NCI-H748 treated with DMSO at 0.1 percent for 48 hours (cell line): ENCODE results near the gene VPS13D.

Experiments
- DNase-seq: peaks from one replicate; lab custom pipeline; 2025; lab: John Stamatoyannopoulos, UW

Gene VPS13D

GRCh38 chr1:12232221-12232620, 2.4 kb downstream of the VPS13D start:
- no peak for DNase-seq

DNA sequence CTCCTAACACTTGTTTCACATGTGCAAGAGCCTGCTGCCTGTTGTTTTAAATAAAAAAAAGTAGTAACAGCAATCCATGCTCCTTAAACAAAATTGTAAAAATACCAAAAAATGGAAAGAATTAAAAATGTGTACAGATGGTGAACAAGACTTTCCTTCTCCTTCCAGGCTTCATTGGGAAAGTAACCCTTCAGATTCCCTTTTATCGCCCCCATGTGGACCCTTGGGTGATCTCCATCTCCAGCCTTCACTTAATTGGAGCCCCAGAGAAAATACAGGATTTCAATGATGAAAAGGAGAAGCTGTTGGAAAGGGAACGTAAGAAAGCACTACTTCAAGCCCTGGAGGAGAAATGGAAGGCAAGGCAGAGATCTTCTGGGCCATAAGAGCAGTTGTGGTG, 14.2 kb downstream of the VPS13D start:
- DNase-seq, result no peak

DNA sequence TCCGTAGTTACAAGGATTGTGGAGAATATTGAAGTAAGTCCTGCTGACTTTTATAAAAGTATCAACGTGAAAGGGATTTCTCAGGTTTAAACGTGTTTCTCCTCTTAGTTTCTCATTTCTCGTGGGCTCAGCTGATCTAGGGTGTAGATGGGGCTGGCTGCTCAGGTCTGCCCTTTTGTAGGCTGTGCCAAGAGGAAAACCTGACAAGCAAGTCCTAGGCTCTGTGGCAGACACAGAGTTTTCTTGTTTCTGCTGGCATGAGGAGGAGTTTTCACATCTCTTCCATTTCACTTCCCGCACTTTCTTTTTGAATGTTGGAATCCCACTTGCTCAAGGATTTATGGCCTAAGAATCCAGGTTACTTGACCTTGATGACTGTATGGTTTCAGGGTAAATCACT, 14.8 kb downstream of the VPS13D start:
- DNase-seq, result no peak

GRCh38 chr1:12245116-12245515, 15.3 kb downstream of the VPS13D start:
- no peak for DNase-seq

DNA sequence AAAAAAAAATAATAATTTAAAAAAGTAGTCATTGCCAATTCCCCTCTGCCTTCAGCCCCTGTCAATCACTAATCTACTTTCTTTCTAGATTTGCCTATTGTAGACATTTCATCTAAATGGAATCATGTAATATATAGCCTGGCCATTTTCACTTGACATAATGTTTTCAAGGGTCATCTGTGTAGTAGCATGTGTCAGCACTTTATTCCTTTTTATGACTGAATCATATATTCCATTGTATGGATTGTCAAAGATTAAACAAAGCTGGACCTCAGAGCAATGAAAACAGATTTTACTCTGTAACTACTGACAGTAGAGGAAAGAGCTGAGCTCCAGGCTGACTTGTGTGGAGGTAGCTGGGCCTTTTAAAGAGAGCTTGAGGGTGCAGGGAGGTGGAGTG, 15.9 kb downstream of the VPS13D start:
- no peak for DNase-seq

- DNase-seq, result no peak
These were observed 16.8 kb downstream of the VPS13D start for GRCh38 chr1:12246584-12246983.

DNA sequence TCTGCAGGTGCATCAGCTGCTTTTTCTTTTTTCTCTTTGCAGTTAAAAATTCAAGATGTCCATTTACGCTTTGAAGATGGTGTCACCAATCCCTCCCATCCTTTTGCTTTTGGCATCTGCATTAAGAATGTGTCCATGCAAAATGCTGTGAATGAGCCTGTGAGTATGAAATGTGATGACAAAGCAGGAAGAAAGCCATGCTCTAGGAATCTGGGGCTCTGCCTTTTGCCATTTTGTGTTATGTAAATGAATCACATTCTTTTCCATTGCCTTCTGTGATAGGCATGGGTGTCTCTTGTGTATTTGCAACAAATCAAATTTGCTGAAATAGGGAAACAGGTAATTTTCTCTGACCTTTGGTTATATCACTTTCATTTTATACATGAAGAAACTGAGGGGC, 19.4 kb downstream of the VPS13D start:
- DNase-seq, result no peak

GRCh38 chr1:12249748-12250147, 19.9 kb downstream of the VPS13D start:
- DNase-seq, result no peak

DNA sequence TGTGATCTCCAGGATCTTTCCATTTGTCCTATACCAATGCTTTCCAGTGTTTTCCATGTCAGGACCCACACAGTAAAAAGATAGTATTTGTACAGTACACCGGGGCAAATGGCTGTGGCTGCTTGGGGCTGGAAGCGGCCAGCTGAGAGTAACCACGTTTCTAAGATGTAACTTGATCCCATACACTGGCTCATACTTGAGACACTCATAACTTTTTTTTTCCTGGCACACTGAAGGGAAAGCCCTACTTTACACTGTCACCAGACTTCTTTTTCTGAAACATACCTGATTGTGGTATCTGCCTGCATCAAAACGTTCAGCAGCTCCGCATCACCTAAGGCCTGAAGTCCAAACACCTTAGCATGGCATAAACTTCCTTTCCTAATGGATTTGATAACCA, 21.6 kb downstream of the VPS13D start:
- no peak for DNase-seq

- DNase-seq, result no peak
These were observed 26.1 kb downstream of the VPS13D start for GRCh38 chr1:12255913-12256312.

GRCh38 chr1:12258272-12258671, 28.4 kb downstream of the VPS13D start:
- no peak for DNase-seq

GRCh38 chr1:12269351-12269750, 39.5 kb downstream of the VPS13D start:
- DNase-seq, result no peak

DNA sequence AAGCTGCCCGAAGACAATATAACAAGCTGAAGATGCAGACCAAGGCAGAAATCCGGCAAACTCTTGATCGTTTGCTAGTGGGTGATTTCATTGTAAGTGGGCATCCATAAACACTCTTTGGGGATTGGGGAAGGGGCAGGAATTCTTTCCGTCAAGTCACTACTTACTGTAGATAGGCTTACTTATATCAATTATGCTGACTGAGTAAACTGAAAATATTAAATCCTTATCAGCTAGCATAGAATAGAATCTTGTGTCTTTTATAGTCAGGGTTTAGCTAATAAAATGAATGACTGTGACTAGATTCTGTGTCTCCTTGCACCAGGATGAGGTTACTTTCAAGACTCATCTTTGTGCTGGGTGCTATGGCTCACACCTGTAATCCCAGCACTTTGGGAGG, 41.2 kb downstream of the VPS13D start:
- DNase-seq, result no peak

GRCh38 chr1:12272770-12273169, 42.9 kb downstream of the VPS13D start:
- peak; percentile 0 for DNase-seq

- no peak for DNase-seq
These were observed 45.5 kb downstream of the VPS13D start for GRCh38 chr1:12275370-12275769.

- DNase-seq, result no peak
These were observed 46.4 kb downstream of the VPS13D start for GRCh38 chr1:12276225-12276624.

GRCh38 chr1:12279003-12279402, 49.2 kb downstream of the VPS13D start:
- DNase-seq, result no peak

GRCh38 chr1:12279728-12280464, 50.1 kb downstream of the VPS13D start:
- DNase-seq, result no peak

DNA sequence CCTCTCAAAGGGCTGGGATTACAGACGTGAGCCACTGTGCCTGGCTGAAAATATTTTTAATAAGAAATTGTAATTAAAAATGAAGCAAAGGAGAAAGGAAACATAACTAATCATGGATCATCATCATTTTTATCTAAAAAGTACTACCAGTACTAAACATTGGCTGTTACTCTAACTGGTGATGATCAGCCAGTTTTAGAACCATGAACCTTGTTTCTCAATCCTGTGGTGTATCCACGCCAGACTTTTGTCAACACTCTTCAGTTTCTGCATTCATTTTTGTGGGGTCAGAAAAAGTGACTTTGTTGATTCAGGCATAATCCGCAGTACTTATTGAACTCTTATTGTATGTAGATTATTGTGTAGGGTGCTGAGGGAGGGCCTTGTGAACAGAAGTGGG, 52.3 kb downstream of the VPS13D start:
- DNase-seq, result no peak

- no peak for DNase-seq
These were observed 54.7 kb downstream of the VPS13D start for GRCh38 chr1:12284486-12284885.

GRCh38 chr1:12285496-12286143, 55.8 kb downstream of the VPS13D start:
- DNase-seq, result no peak

- no peak for DNase-seq
These were observed 58.0 kb downstream of the VPS13D start for GRCh38 chr1:12287869-12288268.

DNA sequence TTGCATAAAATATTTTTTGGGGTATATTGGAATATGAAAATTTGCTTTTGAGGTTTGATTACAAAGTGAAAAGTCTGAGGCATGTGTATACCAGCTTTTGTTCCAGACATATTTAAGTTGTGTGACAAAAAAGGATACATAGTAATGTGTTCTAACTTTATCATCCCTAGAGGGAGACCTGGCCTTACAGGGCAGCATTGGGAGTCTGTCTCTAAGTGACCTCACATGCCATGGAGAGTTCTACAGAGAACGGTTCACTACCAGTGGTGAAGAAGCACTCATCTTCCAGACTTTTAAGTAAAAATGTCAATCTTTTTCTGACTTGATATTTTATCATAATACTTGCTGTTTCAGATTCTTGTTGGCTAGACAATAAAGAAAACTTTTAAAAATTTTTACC, 61.0 kb downstream of the VPS13D start:
- no peak for DNase-seq

GRCh38 chr1:12293416-12293815, 63.6 kb downstream of the VPS13D start:
- DNase-seq, result no peak
